A549 (cell line): ENCODE results near the gene IFT25.
"Not testable (repeated sequence)": the region's sequence is repeated elsewhere in the genome, so short reads cannot be mapped to it uniquely, and the experiment has no call there.

Source experiments
- CBX8 ChIP-seq: fragments of 200-600 bp; sonication (generic); IDR thresholded peaks from 2 replicates; pipeline ENCODE4 v1.6.1; 2016
- CEBPB ChIP-seq, 2 experiments: fragments of >200 bp in 1 of 2; sonication (Bioruptor Twin) in 1 of 2; formaldehyde crosslinking in 1 of 2; IDR thresholded peaks; 2 replicates each; pipeline ENCODE4 v1.6.1; 2012 to 2016
- CHD4 ChIP-seq: fragments of 200-600 bp; sonication (generic); IDR thresholded peaks from 2 replicates; pipeline ENCODE4 v1.6.1; 2016; ENCODE audit warnings: antibody characterized with exemption, mild to moderate bottlenecking, borderline replicate concordance
- EP300 ChIP-seq, 2 experiments: fragments of >200 bp; sonication (Bioruptor Twin); formaldehyde crosslinking; IDR thresholded peaks; 2 replicates in 1 of 2; 3 replicates in 1 of 2; pipeline ENCODE4 v1.6.1; 2016 to 2017
- HOXA7 ChIP-seq: fragments of 250-450 bp; sonication (Bioruptor Pico); IDR thresholded peaks from 2 replicates; pipeline ENCODE4 v1.5.0; 2020; ENCODE audit warnings: mild to moderate bottlenecking, moderate library complexity
- PHF8 ChIP-seq: fragments of 200-600 bp; sonication (generic); IDR thresholded peaks from 2 replicates; pipeline ENCODE4 v1.6.1; 2016; ENCODE audit warnings: low read depth, mild to moderate bottlenecking, antibody characterized with exemption, moderate library complexity, borderline replicate concordance
- POLR2A ChIP-seq: IDR thresholded peaks from 2 replicates; pipeline ENCODE4 v1.6.1; 2012; ENCODE audit warnings: mild to moderate bottlenecking, low read length
- POLR2AphosphoS2 ChIP-seq: conservative IDR thresholded peaks from 2 replicates; pipeline ENCODE4 v1.6.1; 2012; ENCODE audit warnings: low read length, improper control_type of control experiment, inconsistent platforms
- RARB ChIP-seq: fragments of 250-450 bp; sonication (Bioruptor Pico); IDR thresholded peaks from 2 replicates; pipeline ENCODE4 v1.8.0; 2021; ENCODE audit warnings: mild to moderate bottlenecking, moderate library complexity
- RNF2 ChIP-seq: fragments of 200-600 bp; sonication (generic); IDR thresholded peaks from 2 replicates; pipeline ENCODE4 v1.6.1; 2016; ENCODE audit warnings: low read depth, mild to moderate bottlenecking, antibody characterized with exemption, moderate library complexity, borderline replicate concordance
- SMC3 ChIP-seq: fragments of >200 bp; sonication (Bioruptor Twin); formaldehyde crosslinking; IDR thresholded peaks from 3 replicates; pipeline ENCODE4 v1.6.1; 2018; ENCODE audit warnings: inconsistent platforms
- TF ChIP-seq, protein P1 (sequence below): fragments of >200 bp; sonication (Bioruptor Twin); formaldehyde crosslinking; IDR thresholded peaks from 3 replicates; pipeline ENCODE4 v1.5.1; 2016
- TF ChIP-seq, protein P2 (sequence below): IDR thresholded peaks from 2 replicates; pipeline ENCODE4 v1.6.1; 2012

DNA sequence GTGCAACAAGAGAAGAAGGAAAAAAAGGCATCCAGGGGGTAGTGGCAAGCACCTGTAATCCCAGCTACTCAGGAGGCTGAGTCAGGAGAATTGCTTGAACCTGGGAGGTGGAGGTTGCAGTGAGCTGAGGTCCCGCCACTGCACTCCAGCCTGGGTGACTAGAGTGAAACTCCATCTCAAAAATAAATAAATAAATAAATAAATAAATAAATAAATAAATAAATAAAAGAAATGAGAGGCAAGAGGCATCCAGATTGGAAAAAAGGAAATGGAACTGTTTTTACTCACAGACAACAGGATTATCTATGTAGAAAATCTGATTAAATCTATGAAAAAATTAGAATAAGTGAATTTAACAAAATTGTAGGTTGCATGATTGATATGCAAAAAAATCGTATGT lies 49.0 kb upstream of the IFT25 start:
- TF ChIP-seq, protein P1, sequence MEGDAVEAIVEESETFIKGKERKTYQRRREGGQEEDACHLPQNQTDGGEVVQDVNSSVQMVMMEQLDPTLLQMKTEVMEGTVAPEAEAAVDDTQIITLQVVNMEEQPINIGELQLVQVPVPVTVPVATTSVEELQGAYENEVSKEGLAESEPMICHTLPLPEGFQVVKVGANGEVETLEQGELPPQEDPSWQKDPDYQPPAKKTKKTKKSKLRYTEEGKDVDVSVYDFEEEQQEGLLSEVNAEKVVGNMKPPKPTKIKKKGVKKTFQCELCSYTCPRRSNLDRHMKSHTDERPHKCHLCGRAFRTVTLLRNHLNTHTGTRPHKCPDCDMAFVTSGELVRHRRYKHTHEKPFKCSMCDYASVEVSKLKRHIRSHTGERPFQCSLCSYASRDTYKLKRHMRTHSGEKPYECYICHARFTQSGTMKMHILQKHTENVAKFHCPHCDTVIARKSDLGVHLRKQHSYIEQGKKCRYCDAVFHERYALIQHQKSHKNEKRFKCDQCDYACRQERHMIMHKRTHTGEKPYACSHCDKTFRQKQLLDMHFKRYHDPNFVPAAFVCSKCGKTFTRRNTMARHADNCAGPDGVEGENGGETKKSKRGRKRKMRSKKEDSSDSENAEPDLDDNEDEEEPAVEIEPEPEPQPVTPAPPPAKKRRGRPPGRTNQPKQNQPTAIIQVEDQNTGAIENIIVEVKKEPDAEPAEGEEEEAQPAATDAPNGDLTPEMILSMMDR = not testable (repeated sequence)
- TF ChIP-seq, protein P2, sequence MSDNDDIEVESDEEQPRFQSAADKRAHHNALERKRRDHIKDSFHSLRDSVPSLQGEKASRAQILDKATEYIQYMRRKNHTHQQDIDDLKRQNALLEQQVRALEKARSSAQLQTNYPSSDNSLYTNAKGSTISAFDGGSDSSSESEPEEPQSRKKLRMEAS = not testable (repeated sequence)
- not testable (repeated sequence) for TF ChIP-seq HOXA7 (CRISPR knock-in tag); PHF8; POLR2A; EP300 (IDR thresholded peaks at IDR 0.05); POLR2AphosphoS2; SMC3; RARB (CRISPR knock-in tag); CHD4; CEBPB (IDR thresholded peaks at IDR 0.05); RNF2; CBX8
